GM12873 (cell line): ENCODE results near the gene C7orf33.

Experiments used
- TF ChIP-seq, protein P1 (sequence below): IDR thresholded peaks from 2 replicates; pipeline ENCODE4 v1.5.1; 2012; ENCODE audit warnings: low read depth, mild to moderate bottlenecking, moderate library complexity, low read length, control low read depth; ENCODE audit not compliant: insufficient read depth; ENCODE audit errors: missing control alignments

The C7orf33 gene

DNA sequence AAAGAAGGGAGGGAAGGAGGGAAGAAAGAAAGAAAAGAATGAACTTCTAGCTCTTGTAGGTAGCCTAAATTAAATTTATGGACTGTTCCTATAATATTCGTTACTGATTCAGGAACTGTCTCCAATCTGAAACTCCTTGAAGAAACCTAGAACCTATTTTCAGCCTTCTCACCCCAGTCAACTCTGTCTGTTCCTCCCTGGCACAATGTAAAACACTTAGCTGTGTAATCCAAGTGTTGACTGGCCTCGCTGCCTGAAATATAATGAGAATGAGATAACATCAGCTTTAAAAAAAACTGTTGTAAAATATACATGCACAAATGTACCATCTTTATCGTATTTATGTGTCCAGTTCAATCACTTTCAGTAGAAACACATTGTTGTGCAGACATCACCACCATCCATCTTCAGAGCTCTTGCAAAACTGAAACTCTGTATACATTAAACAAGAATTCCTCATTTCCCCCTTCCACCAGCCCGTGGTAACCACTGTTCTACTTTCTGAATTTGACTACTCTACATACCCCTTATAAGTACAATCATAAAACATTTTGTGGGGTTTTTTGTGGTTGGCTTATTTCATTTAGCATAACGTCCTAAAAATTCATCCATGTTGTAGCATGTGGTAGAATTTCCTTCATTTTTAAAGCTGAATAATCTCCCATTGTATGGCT is 6.3 kb upstream of the C7orf33 start:
- TF ChIP-seq, protein P1, sequence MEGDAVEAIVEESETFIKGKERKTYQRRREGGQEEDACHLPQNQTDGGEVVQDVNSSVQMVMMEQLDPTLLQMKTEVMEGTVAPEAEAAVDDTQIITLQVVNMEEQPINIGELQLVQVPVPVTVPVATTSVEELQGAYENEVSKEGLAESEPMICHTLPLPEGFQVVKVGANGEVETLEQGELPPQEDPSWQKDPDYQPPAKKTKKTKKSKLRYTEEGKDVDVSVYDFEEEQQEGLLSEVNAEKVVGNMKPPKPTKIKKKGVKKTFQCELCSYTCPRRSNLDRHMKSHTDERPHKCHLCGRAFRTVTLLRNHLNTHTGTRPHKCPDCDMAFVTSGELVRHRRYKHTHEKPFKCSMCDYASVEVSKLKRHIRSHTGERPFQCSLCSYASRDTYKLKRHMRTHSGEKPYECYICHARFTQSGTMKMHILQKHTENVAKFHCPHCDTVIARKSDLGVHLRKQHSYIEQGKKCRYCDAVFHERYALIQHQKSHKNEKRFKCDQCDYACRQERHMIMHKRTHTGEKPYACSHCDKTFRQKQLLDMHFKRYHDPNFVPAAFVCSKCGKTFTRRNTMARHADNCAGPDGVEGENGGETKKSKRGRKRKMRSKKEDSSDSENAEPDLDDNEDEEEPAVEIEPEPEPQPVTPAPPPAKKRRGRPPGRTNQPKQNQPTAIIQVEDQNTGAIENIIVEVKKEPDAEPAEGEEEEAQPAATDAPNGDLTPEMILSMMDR, result no peak

DNA sequence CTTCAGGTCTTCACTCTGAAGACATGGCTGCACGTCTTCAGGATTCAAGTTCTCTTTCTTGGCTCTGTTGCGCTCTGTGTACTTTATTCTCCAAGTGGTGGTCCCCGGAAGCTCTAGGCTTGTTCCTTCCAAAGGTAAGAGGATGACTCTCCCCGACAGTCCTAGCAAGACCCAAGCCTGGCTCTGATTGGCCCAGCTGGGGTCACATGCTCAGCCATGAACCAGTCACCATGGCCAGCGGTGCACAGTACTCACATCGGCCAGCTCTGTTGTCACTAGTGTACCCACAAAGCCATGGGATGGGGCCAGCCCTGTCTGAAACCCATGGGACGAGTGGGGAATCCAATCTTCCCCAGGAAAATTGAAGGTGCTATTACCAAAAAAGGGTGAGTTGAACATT is 5.2 kb upstream of the C7orf33 start:
- TF ChIP-seq, protein P1, result no peak

DNA sequence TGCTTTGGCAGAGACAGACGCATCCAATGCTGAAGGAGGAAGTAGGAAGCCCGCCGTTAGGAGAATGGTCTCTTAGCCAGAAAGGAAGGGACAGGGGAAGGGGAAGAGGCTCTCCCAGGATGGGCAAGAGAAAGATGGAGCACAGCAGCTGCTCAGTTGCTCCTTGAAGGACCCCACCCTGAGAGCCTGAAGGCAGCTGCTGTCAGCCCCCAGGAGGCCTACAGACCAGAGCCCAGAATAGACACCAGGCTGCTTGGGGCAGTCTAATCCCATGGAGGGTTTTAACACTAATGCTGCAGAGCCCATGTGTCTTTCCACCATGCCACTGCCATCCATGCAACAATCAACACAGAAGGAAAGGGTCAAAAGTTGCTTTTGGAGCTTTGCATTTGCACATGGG is 3.5 kb upstream of the C7orf33 start:
- TF ChIP-seq, protein P1, result no peak

DNA sequence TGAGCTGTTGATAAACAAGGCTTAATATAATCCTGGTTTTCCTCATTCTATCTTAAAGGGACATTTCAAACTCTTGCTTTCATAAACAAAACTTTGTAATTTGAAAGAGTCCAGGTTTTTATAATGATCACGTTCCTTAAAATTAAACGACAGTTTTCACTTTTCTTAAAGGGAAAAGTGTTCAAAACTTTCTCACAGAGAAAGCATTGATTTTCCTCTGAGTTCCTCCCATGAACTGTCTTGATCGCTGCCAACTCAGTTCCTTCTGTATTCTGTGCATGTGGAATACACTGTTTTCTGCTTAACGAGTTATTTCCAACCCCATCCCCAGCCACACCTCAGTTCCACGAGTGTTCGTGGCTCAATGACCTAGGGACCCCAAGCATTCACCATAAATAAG is 2.4 kb upstream of the C7orf33 start:
- TF ChIP-seq, protein P1, result no peak

DNA sequence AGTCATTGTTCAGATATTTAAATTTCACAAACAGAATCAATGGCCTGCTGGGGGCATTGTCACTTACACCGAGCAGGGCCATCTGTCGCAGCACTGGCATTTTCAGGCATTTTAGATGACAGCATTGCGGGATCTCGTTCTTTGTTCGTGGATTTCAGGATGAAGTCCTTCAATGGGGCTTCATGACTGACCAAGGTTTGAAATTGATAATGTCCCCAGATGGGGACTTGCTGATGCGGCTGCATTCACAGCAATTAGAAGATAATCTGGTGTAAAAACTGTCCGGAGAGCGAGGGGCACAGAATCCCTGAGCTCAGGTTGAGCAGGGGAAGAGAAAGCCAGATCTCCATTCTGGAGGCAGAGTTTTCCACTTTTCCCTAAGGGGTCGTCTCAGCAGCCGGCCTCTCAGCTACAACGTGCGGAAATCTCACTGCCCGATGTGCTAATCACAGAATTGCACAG is 1.9 kb upstream of the C7orf33 start:
- TF ChIP-seq, protein P1, result no peak

GRCh38 chr7:148589640-148590039 is 926 bp upstream of the C7orf33 start:
- TF ChIP-seq, protein P1, result no peak

DNA sequence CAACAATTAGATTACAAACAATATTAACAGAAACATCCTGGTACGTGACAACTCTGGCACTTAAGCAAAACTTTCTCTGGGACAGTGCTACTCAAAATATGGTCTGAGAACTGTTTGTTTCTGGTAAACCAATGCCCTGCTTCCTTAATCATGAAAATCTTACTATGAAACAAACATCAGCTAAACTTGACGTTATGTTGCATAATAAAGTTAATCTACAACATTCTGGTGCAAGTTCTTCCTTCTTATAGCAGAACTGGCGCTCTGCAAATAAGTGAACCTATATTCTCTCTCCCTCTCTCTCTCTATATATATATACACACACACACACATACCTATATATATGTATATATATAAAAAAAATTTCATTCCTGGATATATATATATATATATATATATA is 7.8 kb downstream of the C7orf33 start:
- TF ChIP-seq, protein P1, result no peak
